Activated CD4-positive, alpha-beta T cell treated with anti-CD3 and anti-CD28 coated beads, Interleukin-2, amount 10 ng/mL, durations not matched to agents 24 days and 14 days (primary cell): ENCODE measurements around the gene KRTAP5-8. TPM values are rescaled to one million over a fixed set of nuclear protein-coding genes. Genes with fewer than 3 reads are reported as not detected.
"Not testable (repeated sequence)": the region's sequence is repeated elsewhere in the genome, so short reads cannot be mapped to it uniquely, and the experiment has no call there.

Experiments used
- DNase-seq: peaks from one replicate; pipeline ENCODE4 v3.0.0; 2022
- H3K27ac Mint-ChIP-seq: one replicate; pipeline ENCODE4 v1.8.0; 2022; ENCODE audit warnings: mild to moderate bottlenecking, mixed read lengths
- H3K27me3 Mint-ChIP-seq: one replicate; pipeline ENCODE4 v1.8.0; 2022; ENCODE audit warnings: mixed read lengths
- H3K36me3 Mint-ChIP-seq: one replicate; pipeline ENCODE4 v1.8.0; 2022; ENCODE audit warnings: low read depth, mild to moderate bottlenecking, mixed read lengths
- H3K4me1 Mint-ChIP-seq: one replicate; pipeline ENCODE4 v1.8.0; 2021; ENCODE audit warnings: mixed read lengths
- H3K4me3 Mint-ChIP-seq: one replicate; pipeline ENCODE4 v1.8.0; 2022; ENCODE audit warnings: mild to moderate bottlenecking, moderate library complexity, mixed read lengths
- H3K9me3 Mint-ChIP-seq: one replicate; pipeline ENCODE4 v1.8.0; 2021; ENCODE audit warnings: mixed read lengths
- intact Hi-C: fragments of 100-400 bp; cut with micrococcal nuclease; formaldehyde crosslinking; loops from one replicate; pipeline ENCODE4 v1.15.1; 2023
- total RNA-seq: library from RNA; stranded (reverse); gene quantifications from 2 replicates; pipeline ENCODE4 v1.2.3, GENCODE V29; 2022

KRTAP5-8 gene
- total RNA-seq, 1 donor from 2014 or later, result not detected

DNA sequence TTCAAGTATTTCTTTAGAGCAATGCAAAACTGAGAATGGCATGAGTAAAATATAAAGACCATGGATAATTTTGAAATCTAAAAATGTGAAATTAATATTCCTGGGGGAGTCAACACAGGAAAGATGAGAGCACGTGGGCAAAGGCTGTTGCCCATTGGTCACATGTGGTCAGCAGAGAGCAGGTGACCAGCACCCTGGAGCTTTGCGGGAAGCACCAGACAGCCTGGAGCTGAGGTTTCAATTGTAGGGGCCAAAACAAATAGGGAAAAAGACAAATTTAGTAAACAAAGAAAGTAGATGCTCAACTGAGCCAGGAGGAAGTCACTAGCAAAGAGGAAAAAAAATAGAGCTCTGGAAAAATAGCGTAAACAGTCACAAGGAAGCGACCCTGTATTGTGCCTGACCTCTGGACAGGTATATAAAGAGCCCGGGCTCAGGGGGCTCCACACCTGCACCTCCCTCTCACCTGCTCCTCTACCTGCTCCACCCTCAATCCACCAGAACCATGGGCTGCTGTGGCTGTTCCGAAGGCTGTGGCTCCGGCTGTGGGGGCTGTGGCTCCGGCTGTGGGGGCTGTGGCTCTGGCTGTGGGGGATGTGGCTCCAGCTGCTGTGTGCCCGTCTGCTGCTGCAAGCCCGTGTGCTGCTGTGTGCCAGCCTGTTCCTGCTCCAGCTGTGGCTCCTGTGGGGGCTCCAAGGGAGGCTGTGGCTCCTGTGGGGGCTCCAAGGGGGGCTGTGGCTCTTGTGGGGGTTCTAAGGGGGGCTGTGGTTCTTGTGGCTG lies 10.8 kb upstream of the KRTAP5-8 start, which contains the start of gene KRTAP5-7:
KRTAP5-7 (plus strand) TSS at position 472 of the 780 bp plus-strand sequence; CDS start at position 506, 34 bp downstream.
- DNase-seq, H3K9me3 Mint-ChIP-seq, H3K27ac Mint-ChIP-seq, H3K27me3 Mint-ChIP-seq, H3K4me3 Mint-ChIP-seq, intact Hi-C loops, H3K36me3 Mint-ChIP-seq, H3K4me1 Mint-ChIP-seq: not testable (repeated sequence)

DNA sequence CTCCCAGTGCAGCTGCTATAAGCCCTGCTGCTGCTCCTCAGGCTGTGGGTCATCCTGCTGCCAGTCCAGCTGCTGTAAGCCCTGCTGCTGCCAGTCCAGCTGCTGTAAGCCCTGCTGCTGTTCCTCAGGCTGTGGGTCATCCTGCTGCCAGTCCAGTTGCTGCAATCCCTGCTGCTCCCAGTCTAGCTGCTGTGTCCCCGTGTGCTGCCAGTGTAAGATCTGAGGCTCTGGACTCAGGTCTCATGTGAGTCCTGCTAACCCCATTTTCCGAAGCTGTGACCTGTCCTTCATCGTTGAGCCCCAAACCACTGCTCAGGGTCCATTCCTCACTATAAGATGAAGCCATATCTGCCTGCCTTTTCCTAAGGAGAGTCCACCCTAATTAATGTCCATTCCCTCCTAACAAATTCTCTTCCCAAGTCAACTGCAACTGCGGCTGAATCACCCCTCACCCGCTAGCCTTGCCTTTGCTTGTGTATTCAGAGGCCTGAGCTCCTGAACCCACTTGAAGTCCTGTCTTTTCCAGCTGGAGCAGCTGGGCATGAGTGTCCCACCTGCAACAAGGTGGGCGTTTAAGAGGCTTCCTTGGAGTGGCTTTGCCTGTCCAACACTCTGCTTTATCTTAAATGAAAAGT lies 10.1 kb upstream of the KRTAP5-8 start:
- H3K9me3 Mint-ChIP-seq, result no peaks in the 10 kb centered on the region
- no peak overlapping the region for H3K27ac Mint-ChIP-seq
- H3K27me3 Mint-ChIP-seq, result peaks cover 2% of the 10 kb centered on the region
- DNase-seq, result no peak
- no peak overlapping the region for H3K4me3 Mint-ChIP-seq
- no peaks in the 10 kb centered on the region for H3K36me3 Mint-ChIP-seq
- intact Hi-C loops, result no loop called here
- no peaks in the 10 kb centered on the region for H3K4me1 Mint-ChIP-seq

GRCh38 chr11:71530602-71531001 lies 7.2 kb upstream of the KRTAP5-8 start:
- intact Hi-C loops, result no loop called here
- DNase-seq, result no peak
- H3K27me3 Mint-ChIP-seq, result peaks cover 2% of the 10 kb centered on the region

DNA sequence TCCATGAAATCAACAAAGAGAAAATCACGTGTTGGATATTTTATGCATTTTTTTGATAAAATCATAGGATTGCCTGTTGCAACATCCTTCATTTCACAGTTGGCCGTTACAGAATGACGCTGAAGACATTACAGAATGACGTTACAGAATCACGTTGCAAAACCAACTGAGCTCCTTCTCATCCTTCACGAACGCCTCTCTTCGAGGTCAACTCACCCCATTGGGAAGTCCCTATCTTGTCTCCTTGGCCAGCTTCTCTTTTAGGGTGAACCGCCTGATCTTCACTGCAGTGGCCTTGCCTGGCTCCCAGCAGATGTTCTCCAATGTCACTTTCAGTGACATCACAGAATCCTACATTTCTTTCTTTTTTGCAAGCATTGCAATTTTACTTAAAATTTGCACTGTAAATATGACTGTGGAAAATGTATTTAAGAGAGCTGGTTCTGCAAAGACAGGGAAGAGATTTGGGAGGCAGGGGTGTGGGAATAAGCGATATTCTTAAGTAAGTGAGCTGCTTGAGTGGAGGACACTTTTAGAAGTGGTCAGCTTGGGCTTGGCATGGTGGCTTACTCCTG lies 5.7 kb upstream of the KRTAP5-8 start:
- H3K4me3 Mint-ChIP-seq, result no peak overlapping the region
- no peaks in the 10 kb centered on the region for H3K4me1 Mint-ChIP-seq
- no peak for DNase-seq
- H3K27me3 Mint-ChIP-seq, result peaks cover 2% of the 10 kb centered on the region
- no peaks in the 10 kb centered on the region for H3K9me3 Mint-ChIP-seq
- intact Hi-C loops, result no loop called here
- H3K36me3 Mint-ChIP-seq, result no peaks in the 10 kb centered on the region
- H3K27ac Mint-ChIP-seq, result no peak overlapping the region

More at GRCh38 chr11:71530602-71531001, 7.2 kb upstream of the KRTAP5-8 start:
- Mint-ChIP-seq H3K36me3 (no peaks in the 10 kb centered on the region), H3K9me3 (no peaks in the 10 kb centered on the region), H3K27ac (no peak overlapping the region), H3K4me3 (no peak overlapping the region), H3K4me1 (no peaks in the 10 kb centered on the region)

DNA sequence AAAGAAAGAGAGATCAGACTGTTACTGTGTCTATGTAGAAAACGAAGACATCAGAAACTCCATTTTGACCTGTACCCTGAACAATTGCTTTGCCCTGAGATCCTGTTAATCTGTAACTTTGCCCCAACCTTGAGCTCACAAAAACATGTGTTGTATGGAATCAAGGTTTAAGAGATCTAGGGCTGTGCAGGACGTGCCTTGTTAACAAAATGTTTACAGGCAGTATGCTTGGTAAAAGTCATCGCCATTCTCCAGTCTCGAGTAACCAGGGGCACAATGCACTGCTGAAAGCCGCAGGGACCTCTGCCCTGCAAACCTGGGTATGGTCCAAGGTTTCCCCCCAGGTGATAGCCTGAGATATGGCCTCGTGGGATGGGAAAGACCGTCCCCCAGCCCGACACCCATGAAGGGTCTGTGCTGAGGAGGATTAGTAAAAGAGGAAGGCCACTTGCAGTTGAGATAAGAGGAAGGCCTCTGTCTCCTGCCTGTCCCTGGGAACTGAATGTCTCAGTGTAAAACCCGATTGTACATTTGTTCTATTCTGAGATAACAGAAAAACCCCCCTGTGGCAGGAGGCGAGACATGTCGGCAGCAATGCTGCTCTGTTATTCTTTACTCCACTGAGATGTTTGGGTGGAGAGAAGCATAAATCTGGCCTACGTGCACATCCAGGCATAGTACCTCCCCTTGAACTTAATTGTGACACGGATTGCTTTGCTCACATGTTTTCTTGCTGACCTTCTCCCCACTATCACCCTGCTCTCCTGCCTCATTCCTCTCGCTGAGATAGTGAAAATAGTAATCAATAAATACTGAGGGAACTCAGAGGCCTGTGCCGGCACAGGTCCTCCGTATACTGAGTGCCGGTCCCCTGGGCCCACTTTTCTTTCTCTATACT lies 2.9 kb upstream of the KRTAP5-8 start:
- H3K4me3 Mint-ChIP-seq, intact Hi-C loops, H3K4me1 Mint-ChIP-seq, H3K27me3 Mint-ChIP-seq, H3K9me3 Mint-ChIP-seq, H3K27ac Mint-ChIP-seq, H3K36me3 Mint-ChIP-seq, DNase-seq: not testable (repeated sequence)

- Mint-ChIP-seq H3K27me3 (peaks cover 2% of the 10 kb centered on the region), H3K4me1 (peaks cover 2% of the 10 kb centered on the region), H3K9me3 (peaks cover 1% of the 10 kb centered on the region), H3K36me3 (no peaks in the 10 kb centered on the region), H3K4me3 (no peak overlapping the region), H3K27ac (no peak overlapping the region)
- intact Hi-C loops, result no loop called here
- DNase-seq, result no peak
Observed at GRCh38 chr11:71535825-71536224, 2.0 kb upstream of the KRTAP5-8 start.

GRCh38 chr11:71537537-71537936 lies 288 bp upstream of the KRTAP5-8 start:
- Mint-ChIP-seq H3K27me3 (no peaks in the 10 kb centered on the region), H3K27ac (no peak overlapping the region), H3K4me3 (no peak overlapping the region), H3K4me1 (peaks cover 2% of the 10 kb centered on the region), H3K9me3 (peaks cover 12% of the 10 kb centered on the region), H3K36me3 (no peaks in the 10 kb centered on the region)
- DNase-seq, result no peak
- intact Hi-C loops, result no loop called here

DNA sequence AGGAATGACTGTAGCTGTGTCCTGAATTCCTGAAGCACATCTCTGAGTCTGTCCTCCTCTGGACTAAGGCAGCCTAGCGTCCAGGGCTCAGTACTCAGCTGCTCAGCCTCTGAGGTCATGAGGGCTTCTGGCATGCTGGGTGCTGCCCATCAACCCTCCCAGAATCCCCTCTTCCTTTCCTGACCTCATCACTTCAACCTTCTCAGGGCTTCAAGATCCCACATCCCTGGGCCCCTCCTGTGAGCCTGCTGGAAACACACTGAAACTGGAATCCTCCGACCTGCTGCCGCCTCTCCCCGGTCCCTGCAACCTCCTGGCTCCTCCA lies 803 bp downstream of the KRTAP5-8 start:
- Mint-ChIP-seq H3K27me3 (no peaks in the 10 kb centered on the region), H3K27ac (no peak overlapping the region), H3K36me3 (no peaks in the 10 kb centered on the region), H3K9me3 (peaks cover 12% of the 10 kb centered on the region), H3K4me1 (peaks cover 2% of the 10 kb centered on the region), H3K4me3 (no peak overlapping the region)
- intact Hi-C loops, result no loop called here
- DNase-seq, result no peak

DNA sequence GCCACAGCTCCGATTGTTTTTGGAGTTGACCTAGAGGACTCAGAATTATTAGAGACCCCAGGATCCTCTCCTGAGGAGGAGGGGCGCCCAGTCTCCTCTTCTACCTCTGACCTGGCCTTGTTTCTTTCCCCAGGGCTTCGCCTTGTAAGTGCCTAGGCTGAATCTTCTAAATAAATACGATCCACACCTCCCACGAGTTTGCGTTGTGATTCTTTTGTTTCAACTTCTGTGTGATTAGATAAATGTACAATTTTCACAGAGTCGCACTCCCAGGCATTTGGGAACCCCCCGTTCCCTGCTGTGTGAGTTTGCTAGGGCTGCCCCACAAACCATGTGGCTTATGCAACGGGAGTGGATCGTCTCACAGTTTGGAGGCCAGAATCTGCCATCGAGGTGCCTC lies 1.2 kb downstream of the KRTAP5-8 start:
- no peak for DNase-seq
- intact Hi-C loops, result no loop called here
- Mint-ChIP-seq H3K4me3 (no peak overlapping the region), H3K27me3 (no peaks in the 10 kb centered on the region), H3K27ac (no peak overlapping the region), H3K36me3 (no peaks in the 10 kb centered on the region), H3K9me3 (peaks cover 12% of the 10 kb centered on the region), H3K4me1 (peaks cover 2% of the 10 kb centered on the region)

DNA sequence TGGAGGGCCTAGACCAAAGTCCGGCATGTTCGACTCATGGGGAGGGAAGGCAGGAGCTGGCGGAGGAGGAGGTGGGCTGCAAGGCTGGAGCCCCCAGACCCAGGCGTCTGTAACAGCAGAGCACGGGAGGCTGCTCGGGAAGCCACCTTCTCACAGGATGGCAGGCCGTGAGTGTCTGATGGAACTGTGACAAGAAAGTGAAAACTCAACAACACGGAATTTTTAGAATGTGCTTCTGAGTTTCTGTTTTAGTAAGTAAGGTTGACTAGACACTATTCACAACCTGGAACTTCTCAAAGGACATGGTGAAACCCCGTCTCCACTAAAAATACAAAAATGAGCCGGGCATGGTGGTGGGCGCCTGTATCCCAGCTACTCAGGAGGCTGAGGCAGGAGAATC lies 2.1 kb downstream of the KRTAP5-8 start:
- intact Hi-C loops, H3K4me1 Mint-ChIP-seq, H3K4me3 Mint-ChIP-seq, H3K27ac Mint-ChIP-seq, H3K36me3 Mint-ChIP-seq, DNase-seq, H3K27me3 Mint-ChIP-seq: not testable (repeated sequence)
- peaks cover 12% of the 10 kb centered on the region for H3K9me3 Mint-ChIP-seq

- not testable (repeated sequence) for H3K4me1 Mint-ChIP-seq
Observed at GRCh38 chr11:71540521-71541304, 2.9 kb downstream of the KRTAP5-8 start.

DNA sequence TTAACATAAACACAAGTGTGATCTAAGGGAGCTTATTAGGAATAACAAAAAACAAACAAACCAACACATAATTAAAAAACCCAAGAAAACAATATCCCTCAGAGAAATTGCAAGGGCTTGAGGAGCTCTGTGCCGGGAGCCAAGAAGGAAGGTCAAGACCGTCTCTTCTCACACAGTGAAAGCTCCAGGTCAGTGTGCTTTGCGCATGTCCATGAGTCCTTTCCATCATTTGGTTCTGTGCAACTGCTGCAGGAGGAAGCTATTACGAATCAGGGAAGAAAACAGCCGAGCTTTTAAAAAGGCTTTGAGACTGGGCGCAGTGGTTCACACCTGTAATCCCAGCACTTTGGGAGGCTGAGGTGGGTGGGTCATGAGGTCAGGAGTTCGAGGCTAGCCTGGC lies 4.6 kb downstream of the KRTAP5-8 start:
- intact Hi-C loops, result no loop called here
- no peak overlapping the region for H3K27ac Mint-ChIP-seq
- peaks cover 2% of the 10 kb centered on the region for H3K4me1 Mint-ChIP-seq
- H3K4me3 Mint-ChIP-seq, result no peak overlapping the region
- no peak for DNase-seq
- H3K36me3 Mint-ChIP-seq, result no peaks in the 10 kb centered on the region
- no peaks in the 10 kb centered on the region for H3K27me3 Mint-ChIP-seq
- peaks cover 15% of the 10 kb centered on the region for H3K9me3 Mint-ChIP-seq

More at GRCh38 chr11:71540521-71541304, 2.9 kb downstream of the KRTAP5-8 start:
- intact Hi-C loops, H3K27ac Mint-ChIP-seq, H3K4me3 Mint-ChIP-seq, DNase-seq, H3K36me3 Mint-ChIP-seq, H3K27me3 Mint-ChIP-seq: not testable (repeated sequence)
- H3K9me3 Mint-ChIP-seq, result peaks cover 12% of the 10 kb centered on the region
